NT2/D1 (cell line): ENCODE data around the gene BTK.

Source experiments
- SUZ12 ChIP-seq: IDR thresholded peaks from 2 replicates; pipeline ENCODE4 v1.6.1; 2011; ENCODE audit not compliant: insufficient read length, insufficient read depth; ENCODE audit errors: extremely low read depth
- YY1 ChIP-seq: IDR thresholded peaks from 2 replicates; pipeline ENCODE4 v1.6.1; 2011; ENCODE audit not compliant: insufficient read length, insufficient read depth
- ZNF274 ChIP-seq: IDR thresholded peaks from 2 replicates; pipeline ENCODE4 v1.6.1; 2011; ENCODE audit warnings: mild to moderate bottlenecking, low read depth, low read length

DNA sequence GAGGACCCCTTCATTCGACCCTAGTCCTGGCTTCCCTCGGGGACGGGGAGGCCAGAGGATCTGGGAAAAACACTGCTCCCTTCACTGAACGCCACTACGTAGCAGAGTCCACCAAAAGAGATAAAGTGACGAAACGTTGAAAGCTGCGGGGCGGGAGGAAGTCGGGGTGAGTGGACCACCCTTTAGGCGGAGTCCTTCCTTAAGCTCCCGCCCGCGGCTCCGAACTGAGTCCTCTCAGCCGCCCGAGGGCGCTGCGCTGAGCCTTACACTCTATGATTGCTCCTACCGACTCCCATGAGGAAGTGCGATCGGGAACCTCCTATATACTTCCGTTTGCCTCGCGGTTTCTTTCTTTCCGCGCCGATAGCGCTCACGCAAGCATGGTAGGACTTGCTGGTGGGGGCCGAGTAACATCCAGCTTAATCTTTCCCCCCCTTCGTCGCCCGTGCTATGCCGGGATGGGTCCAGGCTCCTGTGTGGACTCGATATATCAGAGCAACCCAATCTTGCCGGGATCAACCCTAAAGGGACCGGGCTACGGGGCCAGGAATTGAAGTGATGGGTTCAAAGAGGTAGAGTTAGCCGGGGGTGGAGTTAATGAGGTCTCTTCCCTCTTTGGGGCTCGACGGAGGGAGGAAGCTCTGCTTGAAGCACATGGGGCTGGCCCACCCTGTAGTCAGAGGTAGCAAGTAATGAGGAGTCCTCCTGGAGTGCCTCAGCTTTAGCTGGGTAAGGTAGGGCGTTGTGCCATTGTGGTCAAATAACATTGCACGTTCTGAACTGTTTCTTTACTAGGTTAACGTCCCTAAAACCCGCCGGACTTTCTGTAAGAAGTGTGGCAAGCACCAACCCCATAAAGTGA is 4.9 kb upstream of the BTK start, which contains the start of gene RPL36A:
- TF ChIP-seq ZNF274 = no peak
- no peak for TF ChIP-seq YY1
- no peak for TF ChIP-seq SUZ12
